Hepatocyte (in vitro differentiated cells): ENCODE measurements around the gene ROBO1. TPM values are rescaled to one million over a fixed set of nuclear protein-coding genes. Genes with fewer than 3 reads are reported as not detected.

Source experiments
- DNase-seq: peaks from one replicate; pipeline ENCODE4 v3.0.0-alpha.2; 2016; ENCODE audit warnings: low spot score
- H2AFZ ChIP-seq: fragments of 200-600 bp; sonication (generic); 2 replicates; pipeline ENCODE4 v1.6.0; 2016; ENCODE audit warnings: antibody characterized with exemption, mild to moderate bottlenecking
- H3K27ac ChIP-seq: fragments of 200-600 bp; sonication (generic); 2 replicates; pipeline ENCODE4 v1.5.1; 2016; ENCODE audit warnings: mild to moderate bottlenecking
- H3K27me3 ChIP-seq: fragments of 200-600 bp; sonication (generic); 2 replicates; pipeline ENCODE4 v1.6.1; 2016
- H3K36me3 ChIP-seq: fragments of 200-600 bp; sonication (generic); replicated peaks from 2 replicates; pipeline ENCODE4 v1.5.1; 2016; ENCODE audit warnings: low read depth; ENCODE audit not compliant: insufficient read depth
- H3K4me1 ChIP-seq: fragments of 200-600 bp; sonication (generic); 2 replicates; pipeline ENCODE4 v1.5.1; 2016; ENCODE audit warnings: mild to moderate bottlenecking, moderate library complexity; ENCODE audit not compliant: insufficient read depth
- H3K4me2 ChIP-seq: fragments of 200-600 bp; sonication (generic); 2 replicates; pipeline ENCODE4 v1.6.0; 2016
- H3K4me3 ChIP-seq: fragments of 200-600 bp; sonication (generic); 2 replicates; pipeline ENCODE4 v1.5.1; 2016; ENCODE audit warnings: mild to moderate bottlenecking
- H3K79me2 ChIP-seq: fragments of 200-600 bp; sonication (generic); 2 replicates; pipeline ENCODE4 v1.6.0; 2017; ENCODE audit warnings: mild to moderate bottlenecking
- H3K9me2 ChIP-seq: fragments of 200-600 bp; sonication (generic); replicated peaks from 2 replicates; pipeline ENCODE4 v1.6.0; 2017; ENCODE audit warnings: mild to moderate bottlenecking; ENCODE audit not compliant: insufficient read depth
- H3K9me3 ChIP-seq: fragments of 200-600 bp; sonication (generic); 2 replicates; pipeline ENCODE4 v1.5.1; 2016; ENCODE audit warnings: low read depth, mild to moderate bottlenecking
- H4K20me1 ChIP-seq: fragments of 200-600 bp; sonication (generic); 2 replicates; pipeline ENCODE4 v1.6.0; 2016; ENCODE audit warnings: mild to moderate bottlenecking; ENCODE audit not compliant: insufficient read depth, poor library complexity, severe bottlenecking
- EZH2 ChIP-seq: fragments of 200-600 bp; sonication (generic); IDR thresholded peaks from 2 replicates; pipeline ENCODE4 v1.6.1; 2016; ENCODE audit warnings: antibody characterized with exemption, mild to moderate bottlenecking, borderline replicate concordance
- EZH2phosphoT487 ChIP-seq: fragments of 200-600 bp; sonication (generic); IDR thresholded peaks from one replicate; pipeline ENCODE4 v1.6.1; 2018; ENCODE audit warnings: antibody characterized with exemption, mild to moderate bottlenecking, low read depth, moderate library complexity; ENCODE audit not compliant: unreplicated experiment, severe bottlenecking
- WGBS: methylation state at CpG from one replicate; pipeline ENCODE4 v1.1.6; 2016; ENCODE audit warnings: low lambda C conversion rate; ENCODE audit errors: missing lambda C conversion rate; 5-methylcytosine and 5-hydroxymethylcytosine counted together
- polyA plus RNA-seq: library from polyadenylated mRNA; unstranded; fragments of >200 nt; fragmentation: Nextera tagmentation; extraction: Ambion mirVana; gene quantifications from 2 replicates; pipeline ENCODE4 v1.2.1, GENCODE V29; 2016
- total RNA-seq: library from RNA; depleted of rRNA; stranded (reverse); fragments of >200 nt; gene quantifications from 2 replicates; pipeline ENCODE4 v1.2.3, GENCODE V29; 2014
- TF ChIP-seq, protein P1 (sequence below): fragments of 200-600 bp; sonication (generic); IDR thresholded peaks from 2 replicates; pipeline ENCODE4 v1.5.1; 2016; ENCODE audit warnings: antibody characterized with exemption, mild to moderate bottlenecking; ENCODE audit not compliant: poor library complexity

The ROBO1 gene
- total and polyA plus RNA-seq, 2 experiments from 2014 or later = 13.6 to 44.3 TPM

DNA sequence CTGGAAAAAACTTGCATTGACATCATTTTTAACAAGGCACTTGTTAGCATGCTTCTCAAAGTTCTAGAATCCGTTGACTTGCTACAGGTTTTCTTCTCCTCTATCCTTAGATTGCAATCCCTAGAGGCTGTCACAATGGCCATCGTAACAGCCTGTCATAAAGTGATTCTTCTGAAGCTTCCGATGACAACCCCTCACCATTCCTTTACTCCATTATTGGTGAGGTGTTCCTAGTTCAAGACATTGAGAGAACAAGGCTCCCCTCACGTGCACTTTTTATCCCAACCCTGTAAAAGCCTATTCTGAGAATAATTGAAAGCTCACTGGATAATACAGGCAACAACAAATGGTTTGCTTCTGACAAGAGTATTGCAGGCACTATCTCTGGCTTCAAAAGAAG is 131.4 kb downstream of the ROBO1 start:
- 70% methylated on average over 4 of the region's 4 CpGs for WGBS
- Histone ChIP-seq H3K9me3 (no peaks in the 10 kb centered on the region), H2AFZ (no peak overlapping the region), H3K79me2 (no peaks in the 10 kb centered on the region), H4K20me1 (no peaks in the 10 kb centered on the region), H3K4me3 (no peak overlapping the region), H3K36me3 (no peaks in the 10 kb centered on the region), H3K27me3 (no peaks in the 10 kb centered on the region), H3K4me1 (no peaks in the 10 kb centered on the region), H3K27ac (no peak overlapping the region), H3K9me2 (no peaks in the 10 kb centered on the region), H3K4me2 (no peak overlapping the region)
- TF ChIP-seq EZH2 = no peak
- TF ChIP-seq, protein P1, sequence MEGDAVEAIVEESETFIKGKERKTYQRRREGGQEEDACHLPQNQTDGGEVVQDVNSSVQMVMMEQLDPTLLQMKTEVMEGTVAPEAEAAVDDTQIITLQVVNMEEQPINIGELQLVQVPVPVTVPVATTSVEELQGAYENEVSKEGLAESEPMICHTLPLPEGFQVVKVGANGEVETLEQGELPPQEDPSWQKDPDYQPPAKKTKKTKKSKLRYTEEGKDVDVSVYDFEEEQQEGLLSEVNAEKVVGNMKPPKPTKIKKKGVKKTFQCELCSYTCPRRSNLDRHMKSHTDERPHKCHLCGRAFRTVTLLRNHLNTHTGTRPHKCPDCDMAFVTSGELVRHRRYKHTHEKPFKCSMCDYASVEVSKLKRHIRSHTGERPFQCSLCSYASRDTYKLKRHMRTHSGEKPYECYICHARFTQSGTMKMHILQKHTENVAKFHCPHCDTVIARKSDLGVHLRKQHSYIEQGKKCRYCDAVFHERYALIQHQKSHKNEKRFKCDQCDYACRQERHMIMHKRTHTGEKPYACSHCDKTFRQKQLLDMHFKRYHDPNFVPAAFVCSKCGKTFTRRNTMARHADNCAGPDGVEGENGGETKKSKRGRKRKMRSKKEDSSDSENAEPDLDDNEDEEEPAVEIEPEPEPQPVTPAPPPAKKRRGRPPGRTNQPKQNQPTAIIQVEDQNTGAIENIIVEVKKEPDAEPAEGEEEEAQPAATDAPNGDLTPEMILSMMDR = no peak
- no peak for DNase-seq

GRCh38 chr3:79632842-79633241 is 135.0 kb downstream of the ROBO1 start:
- no peaks in the 10 kb centered on the region for H3K9me2 ChIP-seq
- TF ChIP-seq EZH2 (no peak), EZH2phosphoT487 (no peak)
- TF ChIP-seq, protein P1 = no peak
- no peak overlapping the region for H3K4me2 ChIP-seq
- no peak overlapping the region for H3K27ac ChIP-seq
- no peaks in the 10 kb centered on the region for H3K79me2 ChIP-seq
- 76% methylated on average over 1 of the region's 1 CpG for WGBS
- no peaks in the 10 kb centered on the region for H4K20me1 ChIP-seq
- H3K9me3 ChIP-seq = no peaks in the 10 kb centered on the region
- H3K36me3 ChIP-seq = no peaks in the 10 kb centered on the region
- H3K27me3 ChIP-seq = no peaks in the 10 kb centered on the region
- no peak overlapping the region for H2AFZ ChIP-seq
- no peaks in the 10 kb centered on the region for H3K4me1 ChIP-seq
- DNase-seq = no peak
- no peak overlapping the region for H3K4me3 ChIP-seq

DNA sequence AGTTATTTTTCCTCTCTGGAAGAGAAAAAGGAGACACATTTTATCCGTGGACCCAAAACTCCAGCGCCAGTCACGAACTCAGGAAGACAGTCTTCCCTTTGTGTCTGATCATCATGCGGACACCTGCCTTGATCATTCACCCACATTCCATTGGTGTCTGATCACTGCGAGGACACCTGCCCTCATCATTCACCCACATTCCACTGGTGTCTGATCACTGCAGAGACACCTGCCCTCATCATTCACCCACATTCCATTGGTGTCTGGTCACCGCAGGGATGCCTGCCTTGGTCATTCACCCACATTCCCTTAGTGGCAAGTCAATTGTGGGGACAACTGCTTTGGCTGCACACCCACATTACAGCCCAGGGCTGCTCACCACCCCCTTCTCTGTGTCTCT is 148.9 kb downstream of the ROBO1 start:
- Histone ChIP-seq H3K79me2 (no peaks in the 10 kb centered on the region), H2AFZ (no peak overlapping the region), H3K9me2 (no peaks in the 10 kb centered on the region), H3K4me1 (no peaks in the 10 kb centered on the region), H3K27me3 (no peaks in the 10 kb centered on the region), H3K36me3 (no peaks in the 10 kb centered on the region), H3K4me3 (no peak overlapping the region), H3K27ac (no peak overlapping the region), H3K4me2 (no peak overlapping the region), H4K20me1 (no peaks in the 10 kb centered on the region), H3K9me3 (no peaks in the 10 kb centered on the region)
- 83% methylated on average over 6 of the region's 6 CpGs for WGBS
- TF ChIP-seq EZH2 = no peak
- no peak for TF ChIP-seq EZH2phosphoT487
- TF ChIP-seq, protein P1 = no peak
- no peak for DNase-seq

- WGBS = 96% methylated on average over 1 of the region's 1 CpG
These were observed 161.4 kb downstream of the ROBO1 start for GRCh38 chr3:79606414-79606813.

More at GRCh38 chr3:79606414-79606813, 161.4 kb downstream of the ROBO1 start:
- Histone ChIP-seq H4K20me1 (no peaks in the 10 kb centered on the region), H3K4me1 (no peaks in the 10 kb centered on the region), H3K27me3 (no peaks in the 10 kb centered on the region), H3K79me2 (no peaks in the 10 kb centered on the region), H3K4me2 (no peak overlapping the region), H3K9me2 (no peaks in the 10 kb centered on the region), H2AFZ (no peak overlapping the region), H3K27ac (no peak overlapping the region), H3K9me3 (no peaks in the 10 kb centered on the region), H3K4me3 (no peak overlapping the region), H3K36me3 (no peaks in the 10 kb centered on the region)
- no peak for TF ChIP-seq EZH2phosphoT487
- no peak for TF ChIP-seq EZH2
- TF ChIP-seq, protein P1 = no peak
- no peak for DNase-seq
